ENCODE data around the gene WDHD1. TPM values are rescaled to one million over a fixed set of nuclear protein-coding genes. Genes with fewer than 3 reads are reported as not detected.
A peak's percentile ranks its signal among the peaks of the same experiment; 100 is the strongest.

WDHD1 gene
- total RNA-seq, 1 experiment from 2014 or later: 45.9 TPM

- no peaks in the 10 kb centered on the region for H3F3A ChIP-seq (ENCODE audit: low read length, unreplicated experiment)
- H3K4me3 ChIP-seq (ENCODE audit: low read length): peak within 1 kb of the TSS; percentile 86
- no peaks in the 10 kb centered on the region for H3K9me2 ChIP-seq (replicated peaks; ENCODE audit: low read length)
- H3K36me3 ChIP-seq (ENCODE audit: low read depth, low read length): no peaks in the 10 kb centered on the region
- H3K79me2 ChIP-seq (ENCODE audit: low read length): peaks cover 27% of the 10 kb centered on the region
- no peaks in the 10 kb centered on the region for H3K9me3 ChIP-seq (ENCODE audit: low read length)
- ATAC-seq (peak; percentile 87), DNase-seq (peak; percentile 92)
- peak within 1 kb of the TSS; percentile 90 for H2AFZ ChIP-seq (ENCODE audit: low read length)
- no peaks in the 10 kb centered on the region for H4K20me1 ChIP-seq (ENCODE audit: low read length)
- CTCF ChIA-PET: interaction anchor here (0.6 to 1.6 kb wide), 6 partner anchors 16 to 393 kb away, joined by 3 to 4 read pairs (median 4); partner anchors contain the start of gene CGRRF1
- H3K4me1 ChIP-seq (ENCODE audit: insufficient read depth, low read length): peaks cover 9% of the 10 kb centered on the region
- intact Hi-C loops (cut with micrococcal nuclease): loop anchor here (1.0 to 2.0 kb wide), 4 partner anchors 74 to 338 kb away; partner anchors contain the start of genes MAPK1IP1L, SOCS4 and WDHD1
- H3K27me3 ChIP-seq (ENCODE audit: low read length): no peaks in the 10 kb centered on the region
- BruUV-seq (replicated peaks): TSS peak; percentile 76
- H3K9ac ChIP-seq (ENCODE audit: low read length): peak within 1 kb of the TSS; percentile 60
- peak within 1 kb of the TSS; percentile 82 for H3K4me2 ChIP-seq (ENCODE audit: low read length)
- no peak for TF ChIP-seq EZH2 (IDR thresholded peaks at IDR 0.05; ENCODE audit: low read length, unreplicated experiment)
- peak; percentile 93 for TF ChIP-seq CTCF (conservative IDR thresholded peaks at IDR 0.05; ENCODE audit: low read depth, low read length)
- POLR2A ChIA-PET (ENCODE audit: unreplicated experiment): interaction anchor here (0.6 to 0.7 kb wide), 5 partner anchors 82 to 461 kb away, joined by 3 to 5 read pairs (median 3); no protein-coding TSS in a partner anchor
- peak within 1 kb of the TSS; percentile 41 for H3K27ac ChIP-seq (ENCODE audit: low read length)
Observed at GRCh38 chr14:54902521-54903420, 124.1 kb downstream of the WDHD1 start, which contains the start of gene GCH1. TSS of gene GCH1 (minus strand) at chr14:54902826. CDS start at chr14:54902663, 163 bp downstream.

GRCh38 chr14:54902143-54902520 is 124.8 kb downstream of the WDHD1 start:
- Histone ChIP-seq H3K9ac (ENCODE audit: low read length) (peak overlapping the region; percentile 60), H3K4me3 (ENCODE audit: low read length) (peak overlapping the region; percentile 86), H3K4me2 (ENCODE audit: low read length) (peak overlapping the region; percentile 82), H3F3A (ENCODE audit: low read length, unreplicated experiment) (no peaks in the 10 kb centered on the region), H3K9me3 (ENCODE audit: low read length) (no peaks in the 10 kb centered on the region), H3K36me3 (ENCODE audit: low read depth, low read length) (no peaks in the 10 kb centered on the region), H3K27ac (ENCODE audit: low read length) (peak overlapping the region; percentile 41), H3K27me3 (ENCODE audit: low read length) (no peaks in the 10 kb centered on the region), H3K79me2 (ENCODE audit: low read length) (peaks cover 27% of the 10 kb centered on the region), H2AFZ (ENCODE audit: low read length) (peak overlapping the region; percentile 90), H3K4me1 (ENCODE audit: insufficient read depth, low read length) (peaks cover 9% of the 10 kb centered on the region), H3K9me2 (replicated peaks; ENCODE audit: low read length) (no peaks in the 10 kb centered on the region), H4K20me1 (ENCODE audit: low read length) (no peaks in the 10 kb centered on the region)
- BruUV-seq (replicated peaks): no TSS peak
- no peak for TF ChIP-seq EZH2phosphoT487 (IDR thresholded peaks at IDR 0.05; ENCODE audit: borderline replicate concordance, low read length)
- no peak for TF ChIP-seq CTCF (conservative IDR thresholded peaks at IDR 0.05; ENCODE audit: low read depth, low read length)
- TF ChIP-seq EZH2 (IDR thresholded peaks at IDR 0.05; ENCODE audit: low read length, unreplicated experiment): no peak
- peak; percentile 69 for ATAC-seq
- intact Hi-C loops (cut with micrococcal nuclease): loop anchor here (1.0 to 2.0 kb wide), 2 partner anchors 149 to 337 kb away; partner anchors contain the start of gene MAPK1IP1L
- ChIA-PET CTCF (interaction anchor here (0.6 to 1.6 kb wide), 2 partner anchors 170 to 393 kb away, joined by 4 read pairs; partner anchors contain the start of gene CGRRF1), POLR2A (ENCODE audit: unreplicated experiment) (interaction anchor here (0.6 to 0.7 kb wide), 3 partner anchors 82 to 373 kb away, joined by 3 to 5 read pairs (median 4); no protein-coding TSS in a partner anchor)
- peak; percentile 85 for DNase-seq

All from PC-3 (cell line).